HG02943 (cell line): ENCODE data around the gene GRK5.
"Not testable (repeated sequence)": the region's sequence is repeated elsewhere in the genome, so short reads cannot be mapped to it uniquely, and the experiment has no call there.

Source experiments
- ATAC-seq: cut with Tn5 transposase; IDR thresholded peaks from one replicate; pipeline ENCODE4 v1.9.1; 2021; ENCODE audit warnings: mild to moderate bottlenecking, low read depth, moderate library complexity; ENCODE audit not compliant: unreplicated experiment

GRK5 gene

GRCh38 chr10:119448628-119449584 lies 241.5 kb downstream of the GRK5 start:
- no peak for ATAC-seq

DNA sequence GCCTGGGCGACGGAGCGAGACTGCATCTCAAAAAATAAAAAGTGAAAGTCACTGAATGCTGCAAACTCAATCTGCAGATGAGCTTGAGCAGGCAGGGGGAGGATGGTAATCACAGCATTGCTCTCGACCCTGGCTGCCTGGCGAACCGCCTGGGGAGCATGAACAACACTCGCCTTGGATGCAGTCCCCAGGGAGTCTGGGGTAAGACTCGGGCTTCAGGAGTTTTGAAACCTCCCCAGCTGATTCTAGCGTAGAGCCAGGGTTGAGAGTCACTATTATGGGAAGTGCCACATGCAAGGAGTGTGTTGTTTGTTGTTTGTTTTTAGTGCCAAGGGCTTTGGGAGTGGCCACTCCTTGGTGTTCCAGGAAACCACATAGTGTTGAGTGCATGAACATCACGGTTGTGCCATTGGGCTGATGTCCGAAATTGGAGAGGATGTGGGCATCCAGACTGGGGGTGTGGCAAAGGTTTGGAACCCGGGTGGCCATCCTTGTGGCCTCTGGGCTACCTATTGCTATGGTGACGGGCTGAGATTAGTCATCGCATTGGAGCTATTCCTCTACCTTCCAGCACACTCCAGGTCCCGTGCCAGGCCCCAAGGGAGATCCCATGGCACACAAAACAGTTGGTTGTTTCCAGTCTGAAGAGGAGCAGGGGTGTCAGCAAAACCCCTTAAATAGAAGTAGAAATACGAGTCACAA lies 242.5 kb downstream of the GRK5 start:
- ATAC-seq, result no peak

DNA sequence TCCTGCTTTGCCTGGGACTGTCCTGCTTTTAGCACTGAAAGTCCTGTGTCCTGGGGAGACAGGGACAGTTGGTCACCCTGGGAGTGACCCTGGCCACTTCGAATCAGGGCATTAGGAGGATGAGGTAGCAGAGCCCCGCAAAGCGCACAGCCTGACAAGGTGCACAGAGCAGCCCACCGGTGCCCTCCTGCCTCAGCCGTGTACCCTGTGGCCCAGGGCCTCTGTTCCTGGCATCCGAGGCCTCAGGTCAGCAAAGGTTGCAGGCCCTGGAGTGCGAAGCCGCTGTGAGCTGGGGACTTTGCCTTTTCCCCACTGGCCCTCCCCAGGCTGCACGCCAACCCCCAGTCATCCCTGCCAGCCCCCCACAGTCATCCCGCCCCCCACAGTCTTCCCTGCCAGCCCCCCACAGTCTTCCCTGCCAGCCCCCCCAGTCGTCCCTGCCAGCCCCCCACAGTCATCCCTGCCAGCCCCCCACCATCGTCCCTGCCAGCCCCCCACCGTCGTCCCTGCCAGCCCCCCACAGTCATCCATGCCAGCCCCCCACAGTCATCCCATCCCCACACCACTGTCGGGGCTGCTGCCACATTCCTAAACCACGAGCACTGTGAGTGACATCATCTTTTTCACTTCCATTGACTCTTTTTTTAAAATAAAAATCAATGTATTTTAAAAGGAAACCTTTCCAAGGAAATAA lies 243.4 kb downstream of the GRK5 start:
- ATAC-seq, result no peak

GRCh38 chr10:119451300-119451896 lies 244.0 kb downstream of the GRK5 start:
- ATAC-seq, result no peak

GRCh38 chr10:119452396-119452795 lies 245.0 kb downstream of the GRK5 start:
- no peak for ATAC-seq

DNA sequence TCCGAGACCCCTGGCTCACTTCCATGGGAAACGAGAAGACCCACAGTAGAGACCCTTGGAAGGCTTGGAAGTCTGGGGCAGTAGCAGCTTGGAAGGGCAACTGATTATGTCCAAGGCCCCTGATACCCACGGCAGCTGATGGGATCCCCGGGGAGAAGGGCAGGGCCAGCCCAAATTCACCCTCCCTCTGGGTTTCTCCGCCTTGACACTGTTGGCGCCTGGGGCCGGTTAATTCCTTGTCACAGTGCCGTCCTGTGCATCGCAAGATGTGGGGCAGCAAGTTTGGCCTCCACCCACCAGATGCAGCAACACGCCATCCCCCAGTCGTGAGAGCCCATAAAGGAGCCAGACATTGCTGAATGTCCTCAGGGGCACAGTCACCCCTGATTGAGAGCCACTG lies 245.9 kb downstream of the GRK5 start:
- no peak for ATAC-seq

GRCh38 chr10:119454316-119454715 lies 246.9 kb downstream of the GRK5 start:
- no peak for ATAC-seq

- ATAC-seq, result no peak
Observed at GRCh38 chr10:119454990-119455389, 247.6 kb downstream of the GRK5 start.

DNA sequence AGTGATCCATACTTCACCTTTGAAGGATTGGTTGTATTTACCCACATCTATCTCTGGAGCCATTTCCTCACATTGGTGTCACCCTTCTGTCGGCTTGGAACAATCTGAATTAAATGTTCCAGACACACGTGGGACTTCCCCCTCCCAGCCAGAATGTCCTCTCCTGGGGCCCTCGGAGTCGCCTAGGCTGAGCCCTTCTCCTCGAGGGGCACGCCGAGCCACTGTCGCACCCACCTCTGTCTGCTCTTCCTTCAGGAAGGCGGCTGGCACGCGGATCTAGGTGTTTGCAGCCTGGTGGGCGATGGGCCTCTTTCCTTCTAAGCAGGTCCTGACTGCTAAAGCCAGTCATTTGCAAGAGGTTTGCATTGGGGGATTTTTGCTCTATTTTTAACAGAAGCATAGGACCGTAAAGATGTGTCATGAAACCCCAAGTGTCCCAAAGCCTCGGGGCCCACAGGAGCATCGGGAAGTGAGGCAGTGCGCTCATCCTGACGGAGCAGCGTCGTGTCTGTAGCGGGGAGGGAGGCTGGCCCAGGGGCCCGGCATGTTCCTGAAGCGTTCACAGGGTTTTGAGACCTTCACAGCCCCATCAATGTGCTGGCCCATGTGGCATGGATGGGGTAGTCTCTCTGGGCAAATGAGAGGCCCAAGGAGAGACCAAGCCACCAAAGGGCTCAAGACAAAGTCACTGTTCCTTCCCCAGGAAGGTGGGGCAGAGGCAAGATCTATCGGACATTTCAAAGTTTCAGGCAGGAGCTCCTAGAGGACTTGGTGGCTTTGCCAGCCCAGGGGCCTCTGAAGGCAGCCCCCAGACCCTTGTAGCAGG lies 248.5 kb downstream of the GRK5 start:
- no peak for ATAC-seq

DNA sequence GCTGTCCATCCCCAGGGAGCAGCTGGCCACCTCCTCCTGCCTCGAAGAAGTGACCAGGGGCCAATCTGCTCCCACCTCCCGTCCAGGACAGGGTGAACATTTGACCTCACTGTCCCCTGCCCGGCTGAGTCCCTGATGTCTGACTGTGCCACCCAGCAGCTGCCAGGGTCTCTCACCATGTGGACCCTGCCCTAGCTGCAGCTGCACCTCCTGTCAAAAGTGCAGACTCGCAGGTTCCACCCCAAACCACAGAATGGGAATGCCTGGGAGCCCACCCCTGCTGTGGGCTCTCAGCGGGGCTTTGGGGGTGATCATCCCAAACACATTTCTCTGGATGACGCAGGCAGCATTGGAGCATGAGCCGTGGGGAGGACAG lies 249.1 kb downstream of the GRK5 start:
- no peak for ATAC-seq

GRCh38 chr10:119457966-119458766 lies 250.8 kb downstream of the GRK5 start:
- ATAC-seq, result no peak

- no peak for ATAC-seq
Observed at GRCh38 chr10:119459681-119460340, 252.4 kb downstream of the GRK5 start.

DNA sequence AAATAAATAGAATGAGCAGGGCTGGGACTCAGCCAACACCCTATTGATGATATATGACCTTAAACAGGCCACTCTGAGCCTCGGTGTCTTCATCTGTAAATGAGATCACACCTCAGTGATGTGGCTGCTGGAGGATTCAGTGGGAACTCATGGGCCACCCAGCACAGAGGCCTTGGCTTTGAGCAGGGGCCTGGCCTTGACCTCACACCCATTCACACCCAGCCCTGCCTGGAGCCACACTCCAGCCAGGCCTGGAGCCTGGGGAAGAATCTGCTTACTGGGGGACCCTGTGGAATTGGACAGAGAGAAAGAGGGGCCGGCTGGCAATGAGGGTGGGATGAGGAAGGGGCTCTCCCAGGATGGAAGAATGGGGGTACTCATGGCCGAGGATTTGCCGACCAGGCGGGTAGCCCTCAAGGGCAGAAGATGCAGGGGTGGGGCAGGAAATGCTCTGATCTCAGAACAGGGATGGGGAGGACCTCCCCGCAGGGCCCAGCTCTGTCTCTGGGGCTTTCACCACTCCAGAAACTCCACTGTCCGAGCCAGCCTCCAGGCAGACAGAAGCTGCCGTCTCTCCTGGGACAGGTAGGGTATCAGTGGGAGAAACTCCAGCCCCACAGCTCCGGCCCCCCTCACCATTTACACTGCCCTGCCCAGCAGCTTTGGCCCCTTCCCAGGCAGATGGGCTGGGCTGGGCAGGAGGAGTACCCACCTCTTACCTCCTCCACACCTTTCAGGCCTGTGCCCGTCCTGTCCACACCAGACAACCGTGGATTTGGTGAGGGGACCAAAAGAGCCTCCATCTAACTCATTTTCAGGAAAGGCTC lies 253.2 kb downstream of the GRK5 start:
- no peak for ATAC-seq

- no peak for ATAC-seq
Observed at GRCh38 chr10:119461380-119461779, 254.0 kb downstream of the GRK5 start.

DNA sequence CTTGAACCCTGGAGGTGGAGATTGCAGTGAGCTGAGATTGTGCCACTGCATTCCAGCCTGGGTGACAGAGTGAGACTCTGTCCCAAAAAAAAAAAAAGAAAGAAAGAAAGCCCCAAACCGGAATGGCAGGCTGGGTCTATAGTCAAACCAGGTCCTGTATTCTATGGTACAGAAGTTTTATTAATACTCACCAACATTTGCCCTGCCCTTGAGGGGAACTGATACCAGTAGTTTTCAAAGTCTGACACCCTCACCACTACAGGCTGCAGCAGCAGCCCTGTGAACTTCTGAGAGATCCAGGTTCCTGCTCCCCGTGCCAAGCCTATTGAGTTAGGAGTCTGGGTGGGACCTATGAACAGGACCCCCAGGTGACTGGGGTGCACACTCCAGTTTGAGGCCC lies 254.6 kb downstream of the GRK5 start:
- no peak for ATAC-seq

DNA sequence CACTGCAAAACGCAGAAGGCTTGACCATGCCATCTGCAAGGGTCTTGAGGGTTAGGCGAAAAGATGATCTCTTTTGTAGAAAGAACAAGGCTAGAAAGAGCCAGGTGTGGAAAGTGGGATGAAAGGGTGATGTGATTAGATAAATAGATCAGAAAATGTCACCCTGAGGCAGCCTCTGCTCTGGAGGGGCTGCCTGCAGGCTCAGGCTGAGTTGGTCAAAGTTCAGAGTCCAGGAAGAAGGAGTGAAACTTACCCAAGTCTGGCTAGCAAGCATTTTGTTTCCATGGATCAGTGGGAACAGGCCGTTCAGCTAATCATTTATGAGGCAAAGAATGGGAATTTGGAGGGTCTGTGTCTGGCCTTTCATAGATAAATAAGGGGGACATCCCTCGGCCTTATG lies 255.4 kb downstream of the GRK5 start:
- no peak for ATAC-seq

GRCh38 chr10:119463195-119463594 lies 255.8 kb downstream of the GRK5 start:
- ATAC-seq, result not testable (repeated sequence)

DNA sequence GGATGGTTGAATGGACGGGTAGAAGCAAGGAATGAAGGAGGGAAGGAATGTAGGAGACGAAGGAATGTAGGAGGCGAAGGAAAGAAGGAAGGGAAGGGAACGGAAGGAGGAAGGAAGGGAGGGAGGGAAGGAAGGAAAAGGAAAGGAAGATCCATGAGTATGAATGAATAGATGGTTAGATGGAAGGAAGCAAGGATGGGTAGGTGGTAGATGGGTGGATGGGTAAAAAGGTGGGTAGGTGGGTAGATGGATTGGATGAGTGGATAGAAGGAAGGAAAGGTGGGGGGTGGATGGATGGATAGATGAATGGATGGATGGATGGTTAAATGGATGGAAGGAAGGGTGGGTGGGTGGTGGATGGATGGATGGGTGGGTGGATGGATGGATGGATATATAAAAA lies 257.7 kb downstream of the GRK5 start:
- no peak for ATAC-seq
